Neutrophil (primary cell): ENCODE results near the gene SMYD5.

ENCODE experiments used
- H3K27ac ChIP-seq: fragments of 200-600 bp; sonication (generic); 2 replicates; pipeline ENCODE4 v1.5.1; 2016; ENCODE audit warnings: mild to moderate bottlenecking, moderate library complexity
- H3K27me3 ChIP-seq: fragments of 200-600 bp; sonication (generic); 2 replicates; pipeline ENCODE4 v1.6.0; 2016; ENCODE audit warnings: mild to moderate bottlenecking
- H3K36me3 ChIP-seq: fragments of 200-600 bp; sonication (generic); 2 replicates; pipeline ENCODE4 v1.5.1; 2017
- H3K4me1 ChIP-seq, 2 experiments: fragments of 200-600 bp in 1 of 2; sonication (generic) in 1 of 2; 1 replicate in 1 of 2; 2 replicates in 1 of 2; pipeline versions ENCODE4 v1.5.1 to v1.6.1; 2013 to 2016; ENCODE audit warnings: low read depth in 1 of 2, low read length in 1 of 2, mild to moderate bottlenecking in 1 of 2, moderate library complexity in 1 of 2; ENCODE audit not compliant: control insufficient read depth in 1 of 2, insufficient read depth in 1 of 2
- H3K4me3 ChIP-seq, 2 experiments: fragments of 200-600 bp in 1 of 2; sonication (generic) in 1 of 2; 1 replicate in 1 of 2; 2 replicates in 1 of 2; pipeline ENCODE4 v1.5.1; 2013 to 2016; ENCODE audit warnings: low read depth in 1 of 2, low read length in 1 of 2, mild to moderate bottlenecking in 1 of 2, moderate library complexity in 1 of 2
- H3K9me3 ChIP-seq: fragments of 200-600 bp; sonication (generic); 2 replicates; pipeline ENCODE4 v1.5.1; 2016
- CTCF ChIP-seq: fragments of 200-600 bp; sonication (generic); IDR thresholded peaks from 2 replicates; pipeline ENCODE4 v1.5.1; 2016; ENCODE audit warnings: antibody characterized with exemption

The SMYD5 gene

GRCh38 chr2:73244580-73244979, 30.5 kb downstream of the SMYD5 start:
- Histone ChIP-seq H3K9me3 (no peaks in the 10 kb centered on the region), H3K27ac (no peak overlapping the region), H3K27me3 (no peaks in the 10 kb centered on the region), H3K36me3 (peaks cover 82% of the 10 kb centered on the region), H3K4me3 (no peak overlapping the region), H3K4me1 (no peaks in the 10 kb centered on the region)
- TF ChIP-seq CTCF, result no peak

- H3K4me3 ChIP-seq, result no peak overlapping the region
- no peak for TF ChIP-seq CTCF
- no peaks in the 10 kb centered on the region for H3K27me3 ChIP-seq
- no peaks in the 10 kb centered on the region for H3K4me1 ChIP-seq
- H3K36me3 ChIP-seq, result peaks cover 95% of the 10 kb centered on the region
- no peaks in the 10 kb centered on the region for H3K9me3 ChIP-seq
- H3K27ac ChIP-seq, result no peak overlapping the region
These were observed 32.8 kb downstream of the SMYD5 start for GRCh38 chr2:73246850-73247249.

- TF ChIP-seq CTCF, result no peak
- H3K4me1 ChIP-seq, result no peaks in the 10 kb centered on the region
- peaks cover 100% of the 10 kb centered on the region for H3K36me3 ChIP-seq
- H3K4me3 ChIP-seq, result no peak overlapping the region
- no peaks in the 10 kb centered on the region for H3K27me3 ChIP-seq
- H3K27ac ChIP-seq, result no peak overlapping the region
- no peaks in the 10 kb centered on the region for H3K9me3 ChIP-seq
These were observed 35.6 kb downstream of the SMYD5 start for GRCh38 chr2:73249636-73250035.

DNA sequence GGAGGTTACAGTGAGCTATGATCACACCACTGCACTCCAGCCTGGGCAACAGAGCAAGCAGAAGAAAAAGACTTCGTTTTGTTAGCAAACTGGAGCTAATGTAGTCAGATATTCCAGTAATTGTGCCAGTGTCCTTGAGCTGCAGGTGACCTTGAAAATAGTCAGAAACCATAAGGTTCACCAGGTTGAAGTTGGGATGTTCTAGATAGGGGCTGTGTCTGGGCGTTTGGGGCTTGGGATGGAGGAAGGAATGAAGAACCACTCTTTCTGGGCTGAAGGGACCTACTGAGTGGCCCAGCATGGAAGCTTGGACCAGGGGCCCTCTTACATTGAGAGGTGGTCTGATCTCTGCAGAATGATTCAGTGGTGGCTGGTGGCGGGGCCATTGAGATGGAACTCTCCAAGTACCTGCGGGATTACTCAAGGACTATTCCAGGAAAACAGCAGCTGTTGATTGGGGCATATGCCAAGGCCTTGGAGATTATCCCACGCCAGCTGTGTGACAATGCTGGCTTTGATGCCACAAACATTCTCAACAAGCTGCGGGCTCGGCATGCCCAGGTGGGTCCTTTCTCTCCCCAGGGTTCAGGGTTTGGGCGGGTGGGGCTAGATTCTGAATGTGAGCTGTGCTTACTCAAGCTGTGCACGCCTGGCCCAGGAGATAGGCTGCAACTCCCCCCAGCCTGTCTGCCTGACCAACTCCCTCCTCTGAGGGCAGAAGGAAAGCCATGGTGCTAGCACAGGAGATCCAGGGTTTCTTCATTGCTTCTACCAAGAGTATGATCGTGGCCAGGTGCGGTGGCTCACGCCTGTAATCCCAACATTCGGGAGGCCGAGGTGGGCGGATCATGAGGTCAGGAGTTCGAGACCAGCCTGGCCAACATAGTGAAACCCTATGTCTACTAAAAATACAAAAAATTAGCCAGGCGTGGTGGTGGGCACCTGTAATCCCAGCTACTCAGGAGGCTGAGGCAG, 37.1 kb downstream of the SMYD5 start:
- Histone ChIP-seq H3K27me3 (no peaks in the 10 kb centered on the region), H3K27ac (no peak overlapping the region), H3K4me1 (no peaks in the 10 kb centered on the region), H3K36me3 (peaks cover 91% of the 10 kb centered on the region), H3K4me3 (no peak overlapping the region), H3K9me3 (no peaks in the 10 kb centered on the region)
- TF ChIP-seq CTCF, result no peak

GRCh38 chr2:73252238-73253027, 38.4 kb downstream of the SMYD5 start:
- H3K4me3 ChIP-seq, result no peak overlapping the region
- H3K4me1 ChIP-seq, result no peaks in the 10 kb centered on the region
- H3K36me3 ChIP-seq, result peaks cover 79% of the 10 kb centered on the region
- no peak for TF ChIP-seq CTCF
- H3K27ac ChIP-seq, result no peak overlapping the region
- H3K27me3 ChIP-seq, result no peaks in the 10 kb centered on the region
- no peaks in the 10 kb centered on the region for H3K9me3 ChIP-seq
